Fibroblast of the aortic adventitia (primary cell): ENCODE data around the gene NAPA. TPM values are rescaled to one million over a fixed set of nuclear protein-coding genes. Genes with fewer than 3 reads are reported as not detected.

Experiments
- DNase-seq: peaks from one replicate; pipeline ENCODE4 v3.0.0-alpha.2; 2010; ENCODE audit warnings: low read depth
- H3K4me3 ChIP-seq: 2 replicates; pipeline ENCODE4 v1.5.1; 2011; ENCODE audit warnings: low read depth, mild to moderate bottlenecking, control low read depth, low read length, moderate library complexity
- total RNA-seq: library from RNA; depleted of rRNA; stranded (reverse); fragments of >200 nt; gene quantifications from 2 replicates; pipeline ENCODE4 v1.2.3, GENCODE V29; 2012; ENCODE audit warnings: low replicate concordance
- TF ChIP-seq, protein P1 (sequence below): IDR thresholded peaks from 2 replicates; pipeline ENCODE4 v1.5.1; 2011; ENCODE audit warnings: mild to moderate bottlenecking, low read length, control low read depth, inconsistent platforms; ENCODE audit not compliant: insufficient read depth

The NAPA gene
- total RNA-seq, 1 donor: 63.4 TPM

GRCh38 chr19:47493378-47494210 is 21.3 kb downstream of the NAPA start:
- TF ChIP-seq, protein P1, sequence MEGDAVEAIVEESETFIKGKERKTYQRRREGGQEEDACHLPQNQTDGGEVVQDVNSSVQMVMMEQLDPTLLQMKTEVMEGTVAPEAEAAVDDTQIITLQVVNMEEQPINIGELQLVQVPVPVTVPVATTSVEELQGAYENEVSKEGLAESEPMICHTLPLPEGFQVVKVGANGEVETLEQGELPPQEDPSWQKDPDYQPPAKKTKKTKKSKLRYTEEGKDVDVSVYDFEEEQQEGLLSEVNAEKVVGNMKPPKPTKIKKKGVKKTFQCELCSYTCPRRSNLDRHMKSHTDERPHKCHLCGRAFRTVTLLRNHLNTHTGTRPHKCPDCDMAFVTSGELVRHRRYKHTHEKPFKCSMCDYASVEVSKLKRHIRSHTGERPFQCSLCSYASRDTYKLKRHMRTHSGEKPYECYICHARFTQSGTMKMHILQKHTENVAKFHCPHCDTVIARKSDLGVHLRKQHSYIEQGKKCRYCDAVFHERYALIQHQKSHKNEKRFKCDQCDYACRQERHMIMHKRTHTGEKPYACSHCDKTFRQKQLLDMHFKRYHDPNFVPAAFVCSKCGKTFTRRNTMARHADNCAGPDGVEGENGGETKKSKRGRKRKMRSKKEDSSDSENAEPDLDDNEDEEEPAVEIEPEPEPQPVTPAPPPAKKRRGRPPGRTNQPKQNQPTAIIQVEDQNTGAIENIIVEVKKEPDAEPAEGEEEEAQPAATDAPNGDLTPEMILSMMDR: no peak
- DNase-seq: no peak
- H3K4me3 ChIP-seq: no peak overlapping the region

DNA sequence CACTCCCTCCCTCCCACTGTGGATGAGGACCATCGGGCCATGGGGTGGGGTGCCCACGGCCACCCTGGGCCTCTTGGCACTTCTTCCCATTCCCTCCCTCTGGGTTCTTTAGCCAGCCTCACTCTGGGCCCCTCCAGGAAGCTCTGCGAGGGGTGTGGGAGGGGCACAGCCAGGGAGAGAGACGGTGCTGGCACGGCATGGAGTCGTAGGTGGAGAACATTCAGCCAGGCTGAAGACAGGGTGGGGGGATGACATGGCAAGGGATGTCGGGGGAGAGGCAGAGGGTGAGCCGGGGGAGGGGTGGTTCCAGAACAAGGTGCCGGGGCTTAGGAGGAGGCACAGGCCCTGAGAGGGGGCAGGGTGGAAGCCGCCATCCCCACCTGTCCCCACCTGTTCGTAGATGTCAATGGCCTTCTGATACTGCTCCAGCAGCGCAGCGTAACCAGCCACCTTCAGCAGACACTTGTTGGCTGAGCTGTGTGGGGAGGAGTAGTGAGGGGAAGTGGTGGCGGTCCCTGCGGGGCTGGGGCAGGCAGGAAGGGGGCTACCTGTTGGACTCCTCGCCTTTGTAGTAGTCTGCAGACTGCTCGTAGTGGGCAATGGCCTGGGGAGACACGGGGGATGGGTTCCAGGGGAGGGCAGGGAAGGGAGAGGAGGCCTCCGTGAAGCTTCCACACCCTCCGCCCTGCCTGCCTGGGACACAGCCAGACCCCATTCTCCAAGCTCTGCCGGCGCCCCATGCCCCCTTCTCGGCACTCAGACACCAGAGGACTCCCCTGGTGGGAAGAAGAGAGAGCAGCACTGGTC is 22.1 kb downstream of the NAPA start:
- TF ChIP-seq, protein P1: no peak
- DNase-seq: no peak
- no peak overlapping the region for H3K4me3 ChIP-seq

- TF ChIP-seq, protein P1: no peak
Measured at GRCh38 chr19:47492137-47492533, 22.7 kb downstream of the NAPA start.

DNA sequence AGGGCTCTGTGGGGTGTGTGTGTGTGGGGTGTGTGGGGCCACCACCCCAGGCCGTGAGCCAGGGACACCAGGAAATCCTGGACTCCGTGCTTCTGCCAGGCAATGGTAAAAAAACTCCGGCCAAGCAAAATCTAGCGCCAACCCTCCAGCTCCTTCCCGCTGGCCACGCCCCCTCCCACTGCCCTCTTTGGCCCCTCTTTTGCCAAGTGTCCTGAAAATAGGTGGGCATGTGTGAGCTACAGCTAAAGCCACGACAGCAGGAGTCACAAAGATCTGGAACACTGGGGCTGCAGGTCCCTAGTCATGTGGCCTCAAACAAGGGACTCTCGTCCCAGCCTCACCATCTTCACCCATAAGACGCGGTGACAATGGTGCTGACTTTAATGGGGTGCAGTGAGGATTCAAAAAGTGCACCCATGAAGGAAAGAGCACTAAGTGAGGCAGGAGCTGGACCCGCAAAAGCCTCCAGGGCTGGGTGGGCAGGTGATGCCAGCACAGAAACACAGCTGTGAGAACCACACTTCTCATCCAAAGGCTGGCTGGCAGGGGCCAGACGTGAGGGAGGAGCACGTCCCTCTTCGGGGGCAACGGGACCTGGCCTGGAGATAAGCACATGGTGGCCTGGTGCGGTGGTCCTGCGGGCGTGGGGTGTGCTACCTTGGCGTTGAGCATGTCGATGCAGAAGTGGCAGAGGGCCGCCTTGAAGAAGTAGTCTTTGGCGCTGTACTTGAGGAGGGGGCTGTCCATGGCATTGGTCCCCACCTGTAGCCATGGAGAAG is 23.3 kb downstream of the NAPA start:
- no peak overlapping the region for H3K4me3 ChIP-seq
- no peak for DNase-seq
- TF ChIP-seq, protein P1: no peak

More at GRCh38 chr19:47492137-47492533, 22.7 kb downstream of the NAPA start:
- DNase-seq: no peak
- no peak overlapping the region for H3K4me3 ChIP-seq

DNA sequence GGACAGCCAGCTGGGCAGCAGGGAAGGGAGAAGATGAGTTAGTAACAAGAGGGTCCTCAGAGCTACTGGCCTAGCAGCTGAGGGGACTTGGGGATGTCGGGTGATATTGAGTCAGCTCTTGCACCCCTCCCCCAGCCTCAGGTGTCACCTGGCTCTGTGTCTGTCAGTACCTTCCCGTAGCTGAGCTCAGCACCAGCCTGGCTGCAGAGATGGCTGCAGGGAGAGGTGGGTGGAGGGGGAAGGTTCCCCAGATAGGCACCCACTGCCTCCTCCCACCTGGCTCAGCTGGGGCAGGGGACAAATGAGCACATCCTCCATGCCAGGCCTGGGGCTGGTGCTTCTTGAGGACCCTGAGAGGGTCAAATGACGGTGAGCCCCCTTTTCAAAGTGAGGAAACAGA is 24.0 kb downstream of the NAPA start:
- H3K4me3 ChIP-seq: no peak overlapping the region
- TF ChIP-seq, protein P1: no peak
- no peak for DNase-seq

DNA sequence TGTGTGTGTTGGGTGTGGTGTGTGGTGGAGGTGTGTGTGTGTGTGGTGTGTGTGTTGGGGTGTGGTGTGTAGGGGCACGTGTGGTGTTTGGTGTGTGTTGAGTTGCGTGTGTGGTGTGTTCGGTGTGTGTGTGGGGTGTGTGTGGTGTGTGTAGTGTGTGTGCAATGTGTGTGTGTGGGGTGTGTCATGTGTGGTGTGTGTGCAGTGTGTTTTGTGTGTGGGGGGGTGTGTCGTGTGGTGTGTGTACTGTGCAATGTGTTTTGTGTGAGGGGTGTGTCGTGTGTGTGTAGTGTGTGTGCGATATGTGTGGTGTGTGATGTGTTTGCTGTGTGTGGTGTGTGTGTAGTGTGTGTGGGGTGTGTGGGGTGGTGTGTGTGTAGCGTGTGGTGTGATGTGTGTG is 24.8 kb downstream of the NAPA start:
- no peak overlapping the region for H3K4me3 ChIP-seq
- TF ChIP-seq, protein P1: no peak
- no peak for DNase-seq
